Activated CD4-positive, alpha-beta T cell treated with anti-CD3 and anti-CD28 coated beads for 48 hours (primary cell): ENCODE data around the gene TTYH3.
A peak's percentile ranks its signal among the peaks of the same experiment; 100 is the strongest.
"Not testable (repeated sequence)": the region's sequence is repeated elsewhere in the genome, so short reads cannot be mapped to it uniquely, and the experiment has no call there.

Experiments
- DNase-seq: peaks from one replicate; pipeline ENCODE4 v3.0.0-alpha.2; 2020

Gene TTYH3

GRCh38 chr7:2603044-2603965 lies 28.5 kb upstream of the TTYH3 start:
- DNase-seq, result no peak

- no peak for DNase-seq
Measured at GRCh38 chr7:2604608-2605174, 27.1 kb upstream of the TTYH3 start.

GRCh38 chr7:2605608-2606538 lies 25.9 kb upstream of the TTYH3 start:
- DNase-seq, result no peak

- no peak for DNase-seq
Measured at GRCh38 chr7:2606539-2606936, 25.2 kb upstream of the TTYH3 start.

- no peak for DNase-seq
Measured at GRCh38 chr7:2607122-2607922, 24.5 kb upstream of the TTYH3 start.

- DNase-seq, result no peak
Measured at GRCh38 chr7:2607923-2608904, 23.6 kb upstream of the TTYH3 start.

- DNase-seq, result peak; percentile 38
Measured at GRCh38 chr7:2608921-2609411, 22.8 kb upstream of the TTYH3 start.

- not testable (repeated sequence) for DNase-seq
Measured at GRCh38 chr7:2609646-2610045, 22.1 kb upstream of the TTYH3 start.

GRCh38 chr7:2610466-2610865 lies 21.3 kb upstream of the TTYH3 start:
- no peak for DNase-seq

- no peak for DNase-seq
Measured at GRCh38 chr7:2610898-2611297, 20.9 kb upstream of the TTYH3 start.

- no peak for DNase-seq
Measured at GRCh38 chr7:2611401-2611800, 20.4 kb upstream of the TTYH3 start.

GRCh38 chr7:2611922-2612321 lies 19.9 kb upstream of the TTYH3 start:
- DNase-seq, result no peak

GRCh38 chr7:2612445-2613097 lies 19.2 kb upstream of the TTYH3 start:
- DNase-seq, result peak; percentile 11

- DNase-seq, result no peak
Measured at GRCh38 chr7:2613098-2613930, 18.5 kb upstream of the TTYH3 start.

GRCh38 chr7:2613931-2614600 lies 17.7 kb upstream of the TTYH3 start:
- no peak for DNase-seq

GRCh38 chr7:2614631-2615330 lies 17.0 kb upstream of the TTYH3 start:
- DNase-seq, result no peak

- no peak for DNase-seq
Measured at GRCh38 chr7:2616387-2617324, 15.1 kb upstream of the TTYH3 start.
